HG03280 (cell line): ENCODE results near the gene ADGRF3.
A peak's percentile ranks its signal among the peaks of the same experiment; 100 is the strongest.
"Not testable (repeated sequence)": the region's sequence is repeated elsewhere in the genome, so short reads cannot be mapped to it uniquely, and the experiment has no call there.

Source experiments
- ATAC-seq: cut with Tn5 transposase; IDR thresholded peaks from one replicate; pipeline ENCODE4 v1.9.1; 2021; ENCODE audit warnings: mild to moderate bottlenecking, moderate library complexity; ENCODE audit not compliant: unreplicated experiment

ADGRF3 gene

GRCh38 chr2:26351375-26352090, 4.9 kb upstream of the ADGRF3 start:
- ATAC-seq: no peak

GRCh38 chr2:26349690-26350089, 3.1 kb upstream of the ADGRF3 start:
- ATAC-seq: no peak

GRCh38 chr2:26347286-26347865, 787 bp upstream of the ADGRF3 start:
- ATAC-seq: no peak

- peak; percentile 95 for ATAC-seq
Measured at GRCh38 chr2:26345545-26346453, 790 bp downstream of the ADGRF3 start, which contains the start of gene SELENOI. SELENOI (plus strand) TSS chr2:26346143; CDS start chr2:26346233, 90 bp downstream.

GRCh38 chr2:26345283-26345544, 1.4 kb downstream of the ADGRF3 start:
- no peak for ATAC-seq

GRCh38 chr2:26344581-26345282, 1.9 kb downstream of the ADGRF3 start:
- no peak for ATAC-seq

GRCh38 chr2:26340831-26341230, 5.8 kb downstream of the ADGRF3 start:
- no peak for ATAC-seq

GRCh38 chr2:26337298-26337697, 9.3 kb downstream of the ADGRF3 start:
- ATAC-seq: no peak

- ATAC-seq: no peak
Measured at GRCh38 chr2:26336719-26337118, 9.9 kb downstream of the ADGRF3 start.

- ATAC-seq: no peak
Measured at GRCh38 chr2:26335231-26335630, 11.4 kb downstream of the ADGRF3 start.

GRCh38 chr2:26333293-26333692, 13.3 kb downstream of the ADGRF3 start:
- ATAC-seq: no peak

GRCh38 chr2:26331321-26331720, 15.3 kb downstream of the ADGRF3 start:
- not testable (repeated sequence) for ATAC-seq

GRCh38 chr2:26330604-26331003, 16.0 kb downstream of the ADGRF3 start:
- no peak for ATAC-seq

- peak; percentile 74 for ATAC-seq
Measured at GRCh38 chr2:26330114-26330549, 16.5 kb downstream of the ADGRF3 start.

GRCh38 chr2:26329083-26329482, 17.5 kb downstream of the ADGRF3 start:
- not testable (repeated sequence) for ATAC-seq

- ATAC-seq: no peak
Measured at GRCh38 chr2:26327291-26328272, 19.0 kb downstream of the ADGRF3 start.

GRCh38 chr2:26326514-26326913, 20.1 kb downstream of the ADGRF3 start:
- ATAC-seq: no peak

- ATAC-seq: no peak
Measured at GRCh38 chr2:26325851-26326250, 20.7 kb downstream of the ADGRF3 start.

GRCh38 chr2:26324903-26325302, 21.7 kb downstream of the ADGRF3 start:
- ATAC-seq: no peak

GRCh38 chr2:26324479-26324878, 22.1 kb downstream of the ADGRF3 start:
- ATAC-seq: not testable (repeated sequence)
